OCI-LY3 (cell line): ENCODE results near the gene ARID2.

ENCODE experiments used
- H2AFZ ChIP-seq: fragments of 200-600, 300-600 bp; shearing (Covaris generic); 2 replicates; pipeline ENCODE4 v1.6.0; 2014; ENCODE audit warnings: antibody characterized with exemption, low read depth, low read length
- H3K27ac ChIP-seq: fragments of 200-600, 300-600 bp; sonication (generic); 2 replicates; pipeline ENCODE4 v1.5.1; 2014; ENCODE audit warnings: mild to moderate bottlenecking, low read length, moderate library complexity, mixed read lengths
- H3K27me3 ChIP-seq: fragments of 200-600, 300-600 bp; sonication (generic); 2 replicates; pipeline ENCODE4 v1.6.1; 2014; ENCODE audit warnings: low read depth, low read length, mixed read lengths
- H3K36me3 ChIP-seq: fragments of 200-600, 300-600 bp; sonication (generic); replicated peaks from 2 replicates; pipeline ENCODE3; 2014; ENCODE audit warnings: low read depth, low read length, mixed read lengths
- H3K4me1 ChIP-seq: fragments of 300-600, 200-600 bp; sonication (generic); 2 replicates; pipeline ENCODE4 v1.6.1; 2014; ENCODE audit warnings: low read length, mixed read lengths
- H3K4me2 ChIP-seq: fragments of 200-600, 300-600 bp; sonication (generic); 2 replicates; pipeline ENCODE4 v1.6.1; 2014; ENCODE audit warnings: low read length, mixed read lengths
- H3K4me3 ChIP-seq: fragments of 300-600, 200-600 bp; sonication (generic); 2 replicates; pipeline ENCODE4 v1.5.1; 2014; ENCODE audit warnings: antibody characterized with exemption, mild to moderate bottlenecking, low read length, moderate library complexity
- H3K79me2 ChIP-seq: fragments of 300-600, 200-600 bp; shearing (Covaris generic); 2 replicates; pipeline ENCODE4 v1.6.1; 2014; ENCODE audit warnings: mild to moderate bottlenecking, low read length, mixed read lengths
- H3K9ac ChIP-seq: fragments of 300-600, 200-600 bp; shearing (Covaris generic); 2 replicates; pipeline ENCODE4 v1.6.0; 2014; ENCODE audit warnings: mild to moderate bottlenecking, low read length, moderate library complexity
- H3K9me3 ChIP-seq: fragments of 200-600, 300-600 bp; shearing (Covaris generic); 2 replicates; pipeline ENCODE4 v1.6.1; 2014; ENCODE audit warnings: low read length, mixed read lengths; ENCODE audit not compliant: insufficient read depth
- H4K20me1 ChIP-seq: fragments of 200-600, 300-600 bp; sonication (generic); 2 replicates; pipeline ENCODE4 v1.6.1; 2016; ENCODE audit warnings: low read length, mixed read lengths; ENCODE audit not compliant: insufficient read depth
- CTCF ChIP-seq: fragments of 200-600, 300-600 bp; sonication (generic); IDR thresholded peaks from 2 replicates; pipeline ENCODE4 v1.5.1; 2014; ENCODE audit warnings: antibody characterized with exemption, low read length, low read depth
- EZH2phosphoT487 ChIP-seq: fragments of 200-600 bp; shearing (Covaris generic); IDR thresholded peaks from 2 replicates; pipeline ENCODE4 v1.6.1; 2018; ENCODE audit warnings: antibody characterized with exemption, mixed run types, low read depth

ARID2 gene

GRCh38 chr12:45760333-45760732 lies 30.8 kb downstream of the ARID2 start:
- no peaks in the 10 kb centered on the region for H3K4me1 ChIP-seq
- no peak overlapping the region for H3K9ac ChIP-seq
- H2AFZ ChIP-seq = no peak overlapping the region
- H3K27ac ChIP-seq = no peak overlapping the region
- TF ChIP-seq CTCF (no peak), EZH2phosphoT487 (no peak)
- H3K36me3 ChIP-seq = peaks cover 5% of the 10 kb centered on the region
- H3K27me3 ChIP-seq = no peaks in the 10 kb centered on the region
- no peaks in the 10 kb centered on the region for H3K9me3 ChIP-seq
- H4K20me1 ChIP-seq = peaks cover 45% of the 10 kb centered on the region
- peaks cover 54% of the 10 kb centered on the region for H3K79me2 ChIP-seq
- no peak overlapping the region for H3K4me3 ChIP-seq
- no peak overlapping the region for H3K4me2 ChIP-seq

- H2AFZ ChIP-seq = no peak overlapping the region
- peaks cover 3% of the 10 kb centered on the region for H3K36me3 ChIP-seq
- H3K27me3 ChIP-seq = no peaks in the 10 kb centered on the region
- peak; percentile 69 for TF ChIP-seq CTCF
- no peak for TF ChIP-seq EZH2phosphoT487
- no peak overlapping the region for H3K4me2 ChIP-seq
- H3K4me3 ChIP-seq = no peak overlapping the region
- H3K9me3 ChIP-seq = no peaks in the 10 kb centered on the region
- no peaks in the 10 kb centered on the region for H3K4me1 ChIP-seq
- H3K9ac ChIP-seq = no peak overlapping the region
- peaks cover 64% of the 10 kb centered on the region for H3K79me2 ChIP-seq
- H3K27ac ChIP-seq = no peak overlapping the region
- H4K20me1 ChIP-seq = peaks cover 32% of the 10 kb centered on the region
Measured at GRCh38 chr12:45762185-45763110, 32.9 kb downstream of the ARID2 start.

GRCh38 chr12:45763381-45763780 lies 33.9 kb downstream of the ARID2 start:
- H3K27ac ChIP-seq = no peak overlapping the region
- no peaks in the 10 kb centered on the region for H3K9me3 ChIP-seq
- TF ChIP-seq CTCF (no peak), EZH2phosphoT487 (no peak)
- H3K27me3 ChIP-seq = no peaks in the 10 kb centered on the region
- H3K4me3 ChIP-seq = no peak overlapping the region
- H3K4me2 ChIP-seq = no peak overlapping the region
- H2AFZ ChIP-seq = no peak overlapping the region
- H4K20me1 ChIP-seq = peaks cover 28% of the 10 kb centered on the region
- peaks cover 69% of the 10 kb centered on the region for H3K79me2 ChIP-seq
- H3K4me1 ChIP-seq = no peaks in the 10 kb centered on the region
- H3K9ac ChIP-seq = no peak overlapping the region
- peaks cover 10% of the 10 kb centered on the region for H3K36me3 ChIP-seq

- H3K36me3 ChIP-seq = peaks cover 22% of the 10 kb centered on the region
- 0 out of 2 replicates have a peak, but pooled peaks cover 4% of the 10 kb centered on the region for H4K20me1 ChIP-seq
- no peak overlapping the region for H3K27ac ChIP-seq
- H2AFZ ChIP-seq = no peak overlapping the region
- H3K4me3 ChIP-seq = no peak overlapping the region
- H3K27me3 ChIP-seq = no peaks in the 10 kb centered on the region
- H3K79me2 ChIP-seq = peaks cover 53% of the 10 kb centered on the region
- no peak overlapping the region for H3K9ac ChIP-seq
- H3K4me1 ChIP-seq = no peaks in the 10 kb centered on the region
- no peaks in the 10 kb centered on the region for H3K9me3 ChIP-seq
- no peak overlapping the region for H3K4me2 ChIP-seq
- TF ChIP-seq CTCF = no peak
- TF ChIP-seq EZH2phosphoT487 = no peak
Measured at GRCh38 chr12:45768194-45768593, 38.7 kb downstream of the ARID2 start.
